CD14-positive monocyte (primary cell): Measurements from ENCODE around the gene PKNOX2. TPM values are rescaled to one million over a fixed set of nuclear protein-coding genes. Genes with fewer than 3 reads are reported as not detected.

ENCODE experiments used
- DNase-seq, 3 donors: peaks; one replicate each; pipeline ENCODE4 v3.0.0-alpha.2; 2011 to 2022
- H2AFZ ChIP-seq: 2 replicates; pipeline ENCODE4 v1.6.0; 2012; ENCODE audit warnings: mild to moderate bottlenecking, low read depth, low read length, inconsistent platforms; ENCODE audit not compliant: insufficient read depth, poor library complexity, severe bottlenecking
- H3K27ac ChIP-seq, 2 donors: 1 replicate in 1 of 2; 2 replicates in 1 of 2; pipeline ENCODE4 v1.5.1; 2012 to 2013; ENCODE audit warnings: low read length in 2 of 2, control low read depth in 1 of 2, inconsistent platforms in 1 of 2, low read depth in 1 of 2, mild to moderate bottlenecking in 1 of 2
- H3K27me3 ChIP-seq, 2 donors: one replicate each; pipeline versions ENCODE4 v1.6.0 to v1.6.1; 2011 to 2013; ENCODE audit warnings: low read length in 2 of 2; ENCODE audit not compliant: control insufficient read depth in 2 of 2, insufficient read depth in 2 of 2
- H3K36me3 ChIP-seq, 2 donors: replicated peaks in 1 of 2; 1 replicate in 1 of 2; 2 replicates in 1 of 2; pipeline versions ENCODE4 v1.5.1 to v1.6.1; 2012 to 2013; ENCODE audit warnings: low read length in 2 of 2, control low read depth in 1 of 2, inconsistent platforms in 1 of 2, mild to moderate bottlenecking in 1 of 2; ENCODE audit not compliant: insufficient read depth in 2 of 2, control insufficient read depth in 1 of 2
- H3K4me1 ChIP-seq, 2 donors: 1 replicate in 1 of 2; 2 replicates in 1 of 2; pipeline versions ENCODE4 v1.5.1 to v1.6.1; 2012 to 2013; ENCODE audit warnings: low read length in 2 of 2, control low read depth in 1 of 2, inconsistent platforms in 1 of 2, mild to moderate bottlenecking in 1 of 2, moderate library complexity in 1 of 2; ENCODE audit not compliant: insufficient read depth in 2 of 2, control insufficient read depth in 1 of 2
- H3K4me2 ChIP-seq: replicated peaks from 2 replicates; pipeline ENCODE3; 2012; ENCODE audit warnings: low read length, moderate library complexity, mild to moderate bottlenecking; ENCODE audit not compliant: poor library complexity, severe bottlenecking; ENCODE audit errors: extremely low read depth
- H3K4me3 ChIP-seq, 3 experiments: fragments of 200-600 bp in 1 of 3; sonication (generic) in 1 of 3; replicated peaks in 1 of 3; 1 replicate in 2 of 3; 2 replicates in 1 of 3; pipeline ENCODE4 v1.5.1; 2011 to 2013; ENCODE audit warnings: low read length in 3 of 3, mild to moderate bottlenecking in 3 of 3, control low read depth in 2 of 3, low read depth in 2 of 3, inconsistent platforms in 1 of 3, moderate library complexity in 1 of 3
- H3K79me2 ChIP-seq: 2 replicates; pipeline ENCODE4 v1.6.0; 2012; ENCODE audit warnings: mild to moderate bottlenecking, control low read depth, inconsistent platforms, low read length, moderate library complexity; ENCODE audit not compliant: insufficient read depth
- H3K9ac ChIP-seq: 2 replicates; pipeline ENCODE4 v1.6.0; 2017; ENCODE audit warnings: low read length, mild to moderate bottlenecking; ENCODE audit not compliant: insufficient read depth, poor library complexity, severe bottlenecking
- H3K9me3 ChIP-seq, 2 donors: replicated peaks in 1 of 2; 1 replicate in 1 of 2; 2 replicates in 1 of 2; pipeline versions ENCODE4 v1.5.1 to v1.6.1; 2012 to 2013; ENCODE audit warnings: low read length in 2 of 2, control low read depth in 1 of 2; ENCODE audit not compliant: control insufficient read depth in 1 of 2, insufficient read depth in 1 of 2
- H4K20me1 ChIP-seq: 2 replicates; pipeline ENCODE4 v1.6.0; 2012; ENCODE audit warnings: mild to moderate bottlenecking, low read length, control low read depth, moderate library complexity; ENCODE audit not compliant: insufficient read depth
- H3K27ac Mint-ChIP-seq, 7 donors: one replicate each; pipeline ENCODE4 v1.8.0; 2020; ENCODE audit warnings: mild to moderate bottlenecking in 7 of 7, mixed read lengths in 7 of 7, moderate library complexity in 6 of 7, inconsistent platforms in 2 of 7
- H3K27me3 Mint-ChIP-seq, 3 donors: one replicate each; pipeline ENCODE4 v1.8.0; 2021 to 2022; ENCODE audit warnings: low read depth in 3 of 3, mild to moderate bottlenecking in 3 of 3, mixed read lengths in 3 of 3, moderate library complexity in 3 of 3, inconsistent platforms in 1 of 3
- H3K36me3 Mint-ChIP-seq, 2 donors: one replicate each; pipeline ENCODE4 v1.8.0; 2020; ENCODE audit warnings: mixed read lengths in 2 of 2, inconsistent platforms in 1 of 2, mild to moderate bottlenecking in 1 of 2
- H3K4me1 Mint-ChIP-seq: one replicate; pipeline ENCODE4 v1.8.0; 2020; ENCODE audit warnings: mild to moderate bottlenecking, mixed read lengths
- H3K4me3 Mint-ChIP-seq, 2 donors: one replicate each; pipeline ENCODE4 v1.8.0; 2020; ENCODE audit warnings: mild to moderate bottlenecking in 2 of 2, mixed read lengths in 2 of 2, moderate library complexity in 1 of 2
- H3K9me3 Mint-ChIP-seq, 7 donors: one replicate each; pipeline ENCODE4 v1.8.0; 2020 to 2022; ENCODE audit warnings: mixed read lengths in 7 of 7, mild to moderate bottlenecking in 6 of 7, moderate library complexity in 6 of 7, inconsistent platforms in 2 of 7
- CTCF ChIP-seq: fragments of 200-600 bp; IDR thresholded peaks from one replicate; pipeline ENCODE4 v1.8.0; 2022; ENCODE audit warnings: antibody characterized with exemption, mild to moderate bottlenecking
- WGBS: methylation state at CpG from one replicate; pipeline ENCODE4 v1.1.5; 2013; ENCODE audit warnings: missing lambda C conversion rate; ENCODE audit not compliant: insufficient coverage; 5-methylcytosine and 5-hydroxymethylcytosine counted together
- intact Hi-C, 2 donors: fragments of 100-400 bp; cut with micrococcal nuclease; formaldehyde crosslinking; loops; one replicate each; pipeline versions ENCODE4 v1.15.0 to v1.15.1; 2023
- polyA plus RNA-seq, 3 donors: library from polyadenylated mRNA; depleted of rRNA in 1 of 3; unstranded in 2 of 3; stranded (reverse) in 1 of 3; fragments of 300-500 nt in 2 of 3; fragments of >200 nt in 1 of 3; fragmentation: Illumina TruSeq in 2 of 3; gene quantifications; 1 replicate in 2 of 3; 2 replicates in 1 of 3; pipeline ENCODE4 v1.2.3, GENCODE V29; 2012 to 2021

PKNOX2 gene
- polyA plus RNA-seq, 3 donors: not detected

GRCh38 chr11:125262830-125263218 is 98.3 kb downstream of the PKNOX2 start:
- Histone ChIP-seq H3K4me2 (no peak overlapping the region), H3K9me3 (no peaks in the 10 kb centered on the region), H3K9ac (no peak overlapping the region), H3K4me3 (no peak overlapping the region), H2AFZ (no peak overlapping the region), H3K4me1 (no peaks in the 10 kb centered on the region), H3K79me2 (no peaks in the 10 kb centered on the region), H4K20me1 (no peaks in the 10 kb centered on the region), H3K36me3 (no peaks in the 10 kb centered on the region), H3K27ac (no peak overlapping the region), H3K27me3 (peaks cover 7 to 27% of the 10 kb centered on the region in 2 donors)
- no peak for TF ChIP-seq CTCF
- Mint-ChIP-seq H3K36me3 (no peaks in the 10 kb centered on the region), H3K27me3 (peaks cover 32 to 41% (median 37%) of the 10 kb centered on the region in 3 donors), H3K9me3 (peaks cover 0 to 1% (median 0%) of the 10 kb centered on the region in 7 donors), H3K4me1 (no peaks in the 10 kb centered on the region), H3K4me3 (peak overlapping the region in 1 of 2 donors; percentile 70), H3K27ac (no peak overlapping the region)
- no peak for DNase-seq
- 7% methylated on average over 5 of the region's 10 CpGs for WGBS
- intact Hi-C loops: no loop called here

- Mint-ChIP-seq H3K27ac (no peak overlapping the region), H3K27me3 (peaks cover 33 to 39% (median 38%) of the 10 kb centered on the region in 3 donors), H3K36me3 (no peaks in the 10 kb centered on the region), H3K4me1 (no peaks in the 10 kb centered on the region), H3K9me3 (peaks cover 0 to 1% (median 0%) of the 10 kb centered on the region in 7 donors), H3K4me3 (peak overlapping the region in 1 of 2 donors; percentile 18)
- H3K79me2 ChIP-seq: no peaks in the 10 kb centered on the region
- no peaks in the 10 kb centered on the region for H3K4me1 ChIP-seq
- H3K9ac ChIP-seq: no peak overlapping the region
- H3K9me3 ChIP-seq: no peaks in the 10 kb centered on the region
- 8% methylated on average over 23 of the region's 29 CpGs for WGBS
- no peak overlapping the region for H3K27ac ChIP-seq
- no peak for TF ChIP-seq CTCF
- H3K4me3 ChIP-seq: no peak overlapping the region
- no peak overlapping the region for H3K4me2 ChIP-seq
- no peaks in the 10 kb centered on the region for H3K36me3 ChIP-seq
- H2AFZ ChIP-seq: no peak overlapping the region
- H3K27me3 ChIP-seq: peaks cover 7 to 27% of the 10 kb centered on the region in 2 donors
- DNase-seq: no peak
- H4K20me1 ChIP-seq: no peaks in the 10 kb centered on the region
- intact Hi-C loops: no loop called here
These were observed 98.8 kb downstream of the PKNOX2 start for GRCh38 chr11:125263268-125263790.
